Hepatocyte (in vitro differentiated cells): ENCODE results near the gene CASP2.

Experiments used
- EZH2 ChIP-seq: fragments of 200-600 bp; sonication (generic); IDR thresholded peaks from 2 replicates; pipeline ENCODE4 v1.6.1; 2016; ENCODE audit warnings: antibody characterized with exemption, mild to moderate bottlenecking, borderline replicate concordance
- TF ChIP-seq, protein P1 (sequence below): fragments of 200-600 bp; sonication (generic); IDR thresholded peaks from 2 replicates; pipeline ENCODE4 v1.5.1; 2016; ENCODE audit warnings: antibody characterized with exemption, mild to moderate bottlenecking; ENCODE audit not compliant: poor library complexity

DNA sequence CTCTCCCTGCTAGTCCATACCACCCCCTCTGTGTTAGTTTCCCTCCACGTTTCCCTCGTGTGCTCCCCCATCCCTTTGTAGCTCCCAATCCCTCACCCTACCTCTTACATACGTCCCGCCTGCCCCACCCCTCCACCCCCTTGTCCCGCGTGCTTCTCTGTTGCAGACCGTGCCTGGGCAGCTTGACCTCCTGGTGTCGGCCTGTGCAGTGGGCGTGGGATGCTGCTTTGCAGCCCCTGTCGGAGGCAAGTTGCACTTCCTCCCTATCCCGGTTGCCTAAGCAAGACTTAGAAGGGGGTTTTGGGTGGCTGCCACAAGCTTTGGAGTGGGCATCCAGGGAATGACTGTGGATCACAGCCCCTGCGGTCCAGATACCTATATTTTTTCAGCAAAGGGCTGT is 35.5 kb downstream of the CASP2 start:
- TF ChIP-seq, protein P1, sequence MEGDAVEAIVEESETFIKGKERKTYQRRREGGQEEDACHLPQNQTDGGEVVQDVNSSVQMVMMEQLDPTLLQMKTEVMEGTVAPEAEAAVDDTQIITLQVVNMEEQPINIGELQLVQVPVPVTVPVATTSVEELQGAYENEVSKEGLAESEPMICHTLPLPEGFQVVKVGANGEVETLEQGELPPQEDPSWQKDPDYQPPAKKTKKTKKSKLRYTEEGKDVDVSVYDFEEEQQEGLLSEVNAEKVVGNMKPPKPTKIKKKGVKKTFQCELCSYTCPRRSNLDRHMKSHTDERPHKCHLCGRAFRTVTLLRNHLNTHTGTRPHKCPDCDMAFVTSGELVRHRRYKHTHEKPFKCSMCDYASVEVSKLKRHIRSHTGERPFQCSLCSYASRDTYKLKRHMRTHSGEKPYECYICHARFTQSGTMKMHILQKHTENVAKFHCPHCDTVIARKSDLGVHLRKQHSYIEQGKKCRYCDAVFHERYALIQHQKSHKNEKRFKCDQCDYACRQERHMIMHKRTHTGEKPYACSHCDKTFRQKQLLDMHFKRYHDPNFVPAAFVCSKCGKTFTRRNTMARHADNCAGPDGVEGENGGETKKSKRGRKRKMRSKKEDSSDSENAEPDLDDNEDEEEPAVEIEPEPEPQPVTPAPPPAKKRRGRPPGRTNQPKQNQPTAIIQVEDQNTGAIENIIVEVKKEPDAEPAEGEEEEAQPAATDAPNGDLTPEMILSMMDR, result no peak
- no peak for TF ChIP-seq EZH2
